GM18873 (cell line): Measurements from ENCODE around the gene DAPK1.

Experiments
- ATAC-seq: cut with Tn5 transposase; IDR thresholded peaks from one replicate; pipeline ENCODE4 v1.9.1; 2021; ENCODE audit warnings: mild to moderate bottlenecking, moderate library complexity, moderate number of reproducible peaks; ENCODE audit not compliant: unreplicated experiment, low FRiP score

DAPK1 gene

GRCh38 chr9:87702921-87703320, 205.3 kb downstream of the DAPK1 start:
- no peak for ATAC-seq

GRCh38 chr9:87703636-87704276, 206.1 kb downstream of the DAPK1 start:
- ATAC-seq = no peak

GRCh38 chr9:87704342-87704741, 206.7 kb downstream of the DAPK1 start:
- no peak for ATAC-seq

GRCh38 chr9:87706066-87706739, 208.5 kb downstream of the DAPK1 start:
- ATAC-seq = no peak

- ATAC-seq = no peak
These were observed 210.3 kb downstream of the DAPK1 start for GRCh38 chr9:87707805-87708506.

- no peak for ATAC-seq
These were observed 210.9 kb downstream of the DAPK1 start for GRCh38 chr9:87708546-87708945.

GRCh38 chr9:87708986-87709728, 211.5 kb downstream of the DAPK1 start:
- ATAC-seq = no peak

- ATAC-seq = no peak
These were observed 212.8 kb downstream of the DAPK1 start for GRCh38 chr9:87710443-87710842.

GRCh38 chr9:87711857-87712800, 214.5 kb downstream of the DAPK1 start:
- ATAC-seq = no peak

GRCh38 chr9:87712801-87713277, 215.2 kb downstream of the DAPK1 start:
- ATAC-seq = no peak

GRCh38 chr9:87713278-87713987, 215.8 kb downstream of the DAPK1 start:
- no peak for ATAC-seq

GRCh38 chr9:87713988-87714330, 216.3 kb downstream of the DAPK1 start:
- no peak for ATAC-seq

- ATAC-seq = no peak
These were observed 217.2 kb downstream of the DAPK1 start for GRCh38 chr9:87714819-87715218.

- no peak for ATAC-seq
These were observed 218.5 kb downstream of the DAPK1 start for GRCh38 chr9:87716141-87716540.

- no peak for ATAC-seq
These were observed 219.8 kb downstream of the DAPK1 start for GRCh38 chr9:87717456-87717855.

- ATAC-seq = no peak
These were observed 220.6 kb downstream of the DAPK1 start for GRCh38 chr9:87718231-87718630.

GRCh38 chr9:87718852-87719612, 221.4 kb downstream of the DAPK1 start:
- no peak for ATAC-seq

- no peak for ATAC-seq
These were observed 222.5 kb downstream of the DAPK1 start for GRCh38 chr9:87720173-87720572.
